HepG2 (cell line): Measurements from ENCODE around the gene PLEKHA3. TPM values are rescaled to one million over a fixed set of nuclear protein-coding genes. Genes with fewer than 3 reads are reported as not detected.

Experiments
- ATAC-seq: fragments of 200-7000 bp; cut with Tn5 transposase; 3 replicates; pipeline ENCODE4 v1.9.1; 2020; ENCODE audit warnings: mild to moderate bottlenecking, moderate library complexity
- BruUV-seq: library from RNA; stranded (reverse); fragments of 400-500 nt; replicated peaks from 2 replicates; lab custom pipeline; 2021; lab: Mats Ljungman, UMichigan
- CTCF ChIA-PET: fragments of 300-600 bp; formaldehyde crosslinking; extraction: SDS; loops from one replicate; lab custom pipeline; 2021; ENCODE audit warnings: low total read pairs, inconsistent platforms, low intra/inter-chr PET ratio; lab: Yijun Ruan, JAX
- POLR2A ChIA-PET: fragments of 350-600 bp; sonication (Branson Sonifier 250); formaldehyde crosslinking; loops from one replicate; lab custom pipeline; 2020; ENCODE audit warnings: antibody characterized with exemption, inconsistent platforms; lab: Yijun Ruan, JAX
- DNase-seq: peaks from one replicate; pipeline ENCODE4 v3.0.0-alpha.2; 2015; ENCODE audit warnings: low spot score
- FAIRE-seq: peaks from 3 replicates; lab custom pipeline; 2011; peaks lifted over from hg19 to GRCh38; lab: Jason Lieb, UNC
- H2AFZ ChIP-seq: one replicate; pipeline ENCODE4 v1.6.1; 2011; ENCODE audit warnings: low read length, inconsistent platforms
- H3K27ac ChIP-seq: fragments of 300-600 bp; 3 replicates; pipeline ENCODE4 v1.8.0; 2011; ENCODE audit warnings: mixed run types, mild to moderate bottlenecking, mixed read lengths, low read length, inconsistent platforms; ENCODE audit not compliant: insufficient read depth; ENCODE audit errors: extremely low read length
- H3K27me3 ChIP-seq, 2 experiments: fragments of 200-600 bp in 1 of 2; 2 replicates in 1 of 2; 3 replicates in 1 of 2; pipeline versions ENCODE4 v1.6.0 to v1.8.0; 2011; ENCODE audit warnings: low read length in 2 of 2, mild to moderate bottlenecking in 2 of 2, moderate library complexity in 2 of 2, inconsistent platforms in 1 of 2; ENCODE audit not compliant: insufficient read depth in 2 of 2, control insufficient read depth in 1 of 2
- H3K36me3 ChIP-seq, 2 experiments: fragments of 200-600 bp in 1 of 2; replicated peaks in 1 of 2; 2 replicates in 1 of 2; 3 replicates in 1 of 2; pipeline versions ENCODE4 v1.5.1 to v1.8.0; 2011; ENCODE audit warnings: low read length in 2 of 2, inconsistent platforms in 1 of 2; ENCODE audit not compliant: insufficient read depth in 2 of 2, control insufficient read depth in 1 of 2
- H3K4me1 ChIP-seq: 2 replicates; pipeline ENCODE4 v1.5.1; 2012; ENCODE audit warnings: low read length, inconsistent platforms; ENCODE audit not compliant: insufficient read depth
- H3K4me2 ChIP-seq: 2 replicates; pipeline ENCODE4 v1.6.0; 2011; ENCODE audit warnings: low read depth, low read length, inconsistent platforms
- H3K4me3 ChIP-seq, 3 experiments: fragments of 200-600 bp in 1 of 3; sonication (generic), shearing (Covaris generic) in 1 of 3; replicated peaks in 1 of 3; 2 replicates each; pipeline ENCODE4 v1.5.1; 2011 to 2016; ENCODE audit warnings: low read length in 3 of 3, inconsistent platforms in 2 of 3, low read depth in 2 of 3, mild to moderate bottlenecking in 2 of 3, control low read depth in 1 of 3, mixed read lengths in 1 of 3; ENCODE audit not compliant: insufficient read depth in 1 of 3
- H3K79me2 ChIP-seq: one replicate; pipeline ENCODE4 v1.6.1; 2011; ENCODE audit warnings: low read length, inconsistent platforms; ENCODE audit not compliant: insufficient read depth
- H3K9ac ChIP-seq: 2 replicates; pipeline ENCODE4 v1.6.0; 2011; ENCODE audit warnings: mild to moderate bottlenecking, low read depth, low read length, inconsistent platforms; ENCODE audit not compliant: insufficient read depth
- H3K9me3 ChIP-seq: 2 replicates; pipeline ENCODE4 v1.5.1; 2012; ENCODE audit warnings: mild to moderate bottlenecking, low read length
- H4K20me1 ChIP-seq: 2 replicates; pipeline ENCODE4 v1.6.0; 2011; ENCODE audit warnings: inconsistent platforms, mild to moderate bottlenecking, low read length, moderate library complexity; ENCODE audit not compliant: insufficient read depth
- ATF7 ChIP-seq, 2 experiments: fragments of 450-650 bp in 1 of 2; sonication (generic) in 1 of 2; formaldehyde crosslinking in 1 of 2; IDR thresholded peaks; 2 replicates each; pipeline versions ENCODE4 v1.4.0 to v1.6.1; 2016 to 2020; ENCODE audit warnings: antibody characterized with exemption in 1 of 2, mild to moderate bottlenecking in 1 of 2, missing genetic modification reagents in 1 of 2
- CC2D1A ChIP-seq: sonication (generic); formaldehyde crosslinking; IDR thresholded peaks from 2 replicates; pipeline ENCODE4 v1.8.1; 2023; ENCODE audit warnings: mild to moderate bottlenecking, missing genetic modification reagents
- NBN ChIP-seq: fragments of 450-650 bp; conservative IDR thresholded peaks from 2 replicates; pipeline ENCODE4 v1.6.1; 2017
- PPARG ChIP-seq: conservative IDR thresholded peaks from 2 replicates; pipeline ENCODE4 v1.6.1; 2016; ENCODE audit warnings: missing biosample characterization, missing genetic modification reagents
- SCMH1 ChIP-seq: sonication (generic); formaldehyde crosslinking; IDR thresholded peaks from 2 replicates; pipeline ENCODE4 v1.9.0; 2021; ENCODE audit warnings: missing genetic modification reagents, mild to moderate bottlenecking, borderline replicate concordance
- ZNF142 ChIP-seq: sonication (generic); formaldehyde crosslinking; IDR thresholded peaks from 2 replicates; pipeline ENCODE4 v1.4.0; 2020; ENCODE audit warnings: missing genetic modification reagents
- ZNF460 ChIP-seq: sonication (generic); formaldehyde crosslinking; IDR thresholded peaks from 2 replicates; pipeline ENCODE4 v1.5.1; 2020; ENCODE audit warnings: missing genetic modification reagents, mild to moderate bottlenecking, borderline replicate concordance
- ZNF816 ChIP-seq: sonication (generic); formaldehyde crosslinking; IDR thresholded peaks from 2 replicates; pipeline ENCODE4 v1.8.0; 2022; ENCODE audit warnings: missing genetic modification reagents, mild to moderate bottlenecking, borderline replicate concordance
- ZSCAN20 ChIP-seq: sonication (generic); formaldehyde crosslinking; IDR thresholded peaks from 2 replicates; pipeline ENCODE4 v1.4.0; 2020; ENCODE audit warnings: missing genetic modification reagents, mild to moderate bottlenecking, borderline replicate concordance
- WGBS: methylation state at CpG from one replicate; pipeline ENCODE4 v1.1.6; 2017; ENCODE audit warnings: low lambda C conversion rate; 5-methylcytosine and 5-hydroxymethylcytosine counted together
- in situ Hi-C: cut with HindIII; loops from 2 replicates; pipeline ENCODE4 v1.10.0; 2017; ENCODE audit warnings: low pct_unique_long_range_greater_than_20kb; ENCODE audit not compliant: extremely low pct_ligation_motif_present
- intact Hi-C: fragments of 100-400 bp; cut with micrococcal nuclease; formaldehyde crosslinking; loops from one replicate; pipeline ENCODE4 v1.10.0; 2022; ENCODE audit not compliant: unreplicated experiment
- polyA plus RNA-seq, 8 experiments: library from polyadenylated mRNA; depleted of rRNA in 3 of 8; stranded (reverse) in 7 of 8; unstranded in 1 of 8; fragments of >200 nt; fragmentation: Illumina TruSeq in 4 of 8; extraction: Trizol in 4 of 8; gene quantifications; 2 replicates each; pipeline versions ENCODE4 v1.2.1 to v1.2.3, GENCODE V29; 2011 to 2016; ENCODE audit warnings: low read depth in 4 of 8, missing spikeins in 1 of 8, mixed read lengths in 1 of 8; ENCODE audit not compliant: insufficient read depth in 1 of 8
- total RNA-seq, 5 experiments: library from RNA; depleted of rRNA; stranded (reverse); fragments of >200 nt; fragmentation: Illumina TruSeq; extraction: Trizol; gene quantifications; 2 replicates each; pipeline ENCODE4 v1.2.3, GENCODE V29; 2016; ENCODE audit warnings: low read depth in 1 of 5
- TF ChIP-seq, protein P1 (sequence below): sonication (generic); formaldehyde crosslinking; IDR thresholded peaks from 2 replicates; pipeline ENCODE4 v1.5.0; 2020; ENCODE audit warnings: mild to moderate bottlenecking, missing genetic modification reagents

Gene PLEKHA3
- total and polyA plus RNA-seq, 2 of the 13 experiments (the other 11 are each of a cell fraction or from before 2014, with no cell fraction given), result 11.7 to 23.1 TPM

GRCh38 chr2:178522950-178523595 is 42.8 kb downstream of the PLEKHA3 start (continued):
- peak; percentile 63; the same call in 1 of the 2 replicates for TF ChIP-seq ZNF142 (CRISPR knock-in tag)
- TF ChIP-seq, all 625 proteins: peak for 86

GRCh38 chr2:178523596-178524134 is 43.4 kb downstream of the PLEKHA3 start:
- peak; percentile 60 for ATAC-seq
- intact Hi-C loops, result loop anchor here (1.0 to 2.0 kb wide), 2 partner anchors 43 to 73 kb away; partner anchors contain the start of gene PLEKHA3
- no peak overlapping the region for H2AFZ ChIP-seq
- peak overlapping the region; percentile 33 for H3K4me2 ChIP-seq
- TSS peak; percentile 34 for BruUV-seq
- 50% methylated on average over 8 of the region's 8 CpGs for WGBS
- no peak for FAIRE-seq
- peak overlapping the region; percentile 60 for H3K9ac ChIP-seq
- CTCF ChIA-PET, result no interaction called here
- H3K4me3 ChIP-seq, result peak overlapping the region; percentile 52 to 72 (median 53)
- H3K27ac ChIP-seq, result peak overlapping the region; percentile 5
- no peak for DNase-seq
- in situ Hi-C loops, result no loop called here
- no peaks in the 10 kb centered on the region for H3K9me3 ChIP-seq
- TF ChIP-seq CC2D1A (no peak), PPARG (CRISPR knock-in tag) (no peak), ZSCAN20 (CRISPR knock-in tag) (no peak), ZNF816 (CRISPR knock-in tag) (no peak), ZNF460 (CRISPR knock-in tag) (no peak), ATF7 (IDR thresholded peaks at IDR 0.05) (no peak), ATF7 (CRISPR knock-in tag; IDR thresholded peaks at IDR 0.05) (no peak), SCMH1 (no peak), NBN (no peak)
- TF ChIP-seq, protein P1, sequence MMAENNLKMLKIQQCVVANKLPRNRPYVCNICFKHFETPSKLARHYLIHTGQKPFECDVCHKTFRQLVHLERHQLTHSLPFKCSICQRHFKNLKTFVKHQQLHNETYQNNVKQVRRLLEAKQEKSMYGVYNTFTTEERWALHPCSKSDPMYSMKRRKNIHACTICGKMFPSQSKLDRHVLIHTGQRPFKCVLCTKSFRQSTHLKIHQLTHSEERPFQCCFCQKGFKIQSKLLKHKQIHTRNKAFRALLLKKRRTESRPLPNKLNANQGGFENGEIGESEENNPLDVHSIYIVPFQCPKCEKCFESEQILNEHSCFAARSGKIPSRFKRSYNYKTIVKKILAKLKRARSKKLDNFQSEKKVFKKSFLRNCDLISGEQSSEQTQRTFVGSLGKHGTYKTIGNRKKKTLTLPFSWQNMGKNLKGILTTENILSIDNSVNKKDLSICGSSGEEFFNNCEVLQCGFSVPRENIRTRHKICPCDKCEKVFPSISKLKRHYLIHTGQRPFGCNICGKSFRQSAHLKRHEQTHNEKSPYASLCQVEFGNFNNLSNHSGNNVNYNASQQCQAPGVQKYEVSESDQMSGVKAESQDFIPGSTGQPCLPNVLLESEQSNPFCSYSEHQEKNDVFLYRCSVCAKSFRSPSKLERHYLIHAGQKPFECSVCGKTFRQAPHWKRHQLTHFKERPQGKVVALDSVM (CRISPR knock-in tag), result no peak
- H3K36me3 ChIP-seq, result no peaks in the 10 kb centered on the region
- peaks cover 12% of the 10 kb centered on the region for H3K79me2 ChIP-seq
- no peaks in the 10 kb centered on the region for H3K4me1 ChIP-seq
- POLR2A ChIA-PET, result interaction anchor here (0.7 to 1.1 kb wide), 2 partner anchors 54 to 73 kb away, joined by 3 read pairs; partner anchors contain the start of genes PJVK and PRKRA
- no peaks in the 10 kb centered on the region for H4K20me1 ChIP-seq
- no peaks in the 10 kb centered on the region for H3K27me3 ChIP-seq
